A549 (cell line): ENCODE measurements around the gene HAND1.

ENCODE experiments used
- BCL3 ChIP-seq: fragments of >200 bp; sonication (Bioruptor Twin); formaldehyde crosslinking; IDR thresholded peaks from 3 replicates; pipeline ENCODE4 v1.6.1; 2016
- HOXB13 ChIP-seq: fragments of 250-450 bp; sonication (Bioruptor Pico); IDR thresholded peaks from 2 replicates; pipeline ENCODE4 v1.5.0; 2020; ENCODE audit warnings: low read depth, mild to moderate bottlenecking, moderate library complexity
- MAX ChIP-seq: IDR thresholded peaks from 2 replicates; pipeline ENCODE4 v1.6.1; 2012
- POLR2A ChIP-seq: IDR thresholded peaks from 2 replicates; pipeline ENCODE4 v1.6.1; 2012; ENCODE audit warnings: mild to moderate bottlenecking, low read length

GRCh38 chr5:154498591-154498990, 20.6 kb upstream of the HAND1 start:
- TF ChIP-seq BCL3 (no peak), POLR2A (no peak), MAX (no peak), HOXB13 (CRISPR knock-in tag) (no peak)
